Measurements from ENCODE around the gene COL18A1.
"Not testable (repeated sequence)": the region's sequence is repeated elsewhere in the genome, so short reads cannot be mapped to it uniquely, and the experiment has no call there.

Gene COL18A1

GRCh38 chr21:45366931-45367401, 38.0 kb upstream of the COL18A1 start:
- no peak for DNase-seq (ENCODE audit: extremely low read depth in 1 of 2, low read depth in 1 of 2)

DNA sequence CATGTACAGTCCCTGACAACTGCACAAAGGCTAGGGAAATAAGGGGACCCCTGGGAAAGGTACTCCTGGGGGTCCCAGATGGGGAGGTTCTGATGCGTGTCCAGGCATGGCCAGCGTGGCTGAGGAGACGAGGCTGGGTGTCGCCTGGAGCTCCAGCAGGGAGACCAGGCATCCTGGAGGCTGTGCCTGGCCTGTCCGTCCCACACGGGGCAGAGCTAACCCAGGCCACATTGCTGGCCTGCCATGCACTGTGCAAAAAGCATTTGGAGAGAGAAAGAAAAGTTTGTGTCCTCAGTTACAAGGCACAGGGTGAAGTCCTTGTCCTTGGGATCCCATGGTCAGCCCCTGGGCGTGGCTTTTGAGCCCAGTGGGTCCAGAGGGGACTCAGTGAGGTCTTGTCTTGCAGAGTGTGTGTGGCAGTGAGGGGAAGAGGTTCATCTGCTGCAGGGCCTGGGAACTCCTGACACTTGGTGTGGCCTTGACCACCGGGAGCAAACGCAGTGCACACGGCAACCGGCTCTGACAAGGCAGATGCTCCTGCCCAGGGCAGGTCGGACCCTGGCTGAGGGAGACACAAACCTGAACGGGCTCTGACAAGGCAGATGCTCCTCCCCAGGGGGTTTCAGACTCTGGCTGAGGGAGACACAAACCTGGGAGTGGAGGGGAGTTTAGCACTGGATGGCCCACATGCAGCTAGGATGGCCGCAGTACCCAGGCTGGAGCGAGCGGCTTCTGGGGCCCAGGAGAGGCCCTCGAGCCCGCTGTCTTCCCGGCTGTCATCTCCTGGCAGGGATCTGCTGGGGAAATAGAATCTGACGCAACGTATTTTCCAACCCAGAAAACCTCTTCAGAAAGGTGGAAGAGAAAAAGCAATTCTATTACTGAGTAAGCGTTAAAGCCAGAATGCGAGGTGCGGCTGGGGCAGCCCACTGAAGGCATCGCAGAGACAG, 37.3 kb upstream of the COL18A1 start:
- DNase-seq (ENCODE audit: extremely low read depth in 1 of 2, low read depth in 1 of 2): no peak

- not testable (repeated sequence) for DNase-seq (ENCODE audit: extremely low read depth in 1 of 2, low read depth in 1 of 2)
These were observed 35.9 kb upstream of the COL18A1 start for GRCh38 chr21:45369018-45369417.

DNA sequence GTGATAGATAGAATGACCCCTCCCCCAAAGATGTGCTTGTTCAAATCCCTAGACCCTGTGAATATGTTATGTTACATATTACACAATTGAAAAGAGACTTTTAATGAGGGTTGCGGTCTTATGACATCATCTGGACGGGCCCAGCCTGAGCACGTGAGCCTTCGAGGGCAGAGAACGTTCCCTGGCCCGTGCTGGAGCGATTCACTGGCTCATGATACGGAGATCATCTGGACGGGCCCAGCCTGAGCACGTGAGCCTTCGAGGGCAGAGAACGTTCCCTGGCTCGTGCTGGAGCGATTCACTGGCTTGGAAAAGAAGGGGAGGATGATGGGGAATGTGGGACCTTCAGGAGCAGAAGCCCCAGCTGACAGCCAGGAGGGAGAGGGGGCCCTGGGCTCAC, 34.4 kb upstream of the COL18A1 start:
- no peak for DNase-seq (ENCODE audit: extremely low read depth in 1 of 2, low read depth in 1 of 2)

- DNase-seq (ENCODE audit: extremely low read depth in 1 of 2, low read depth in 1 of 2): no peak
These were observed 33.9 kb upstream of the COL18A1 start for GRCh38 chr21:45371081-45371480.

DNA sequence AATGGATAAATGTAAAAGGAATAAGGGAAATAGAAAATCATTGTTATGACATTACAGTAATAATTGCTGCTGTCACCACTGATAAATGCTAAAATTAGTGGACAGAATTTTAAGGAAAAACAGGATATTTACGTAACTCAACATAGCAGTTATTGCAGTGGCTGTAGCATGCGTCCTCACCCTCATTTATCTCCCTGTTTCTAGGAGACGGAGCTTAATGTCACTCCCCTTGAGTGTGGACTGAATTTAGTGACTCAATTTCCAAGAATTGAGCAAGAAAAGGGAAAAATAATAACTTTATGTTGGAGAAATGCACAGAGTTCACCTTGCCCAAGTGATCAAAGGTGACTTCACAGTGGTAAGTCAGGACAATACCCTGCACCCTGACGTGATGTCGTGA, 33.3 kb upstream of the COL18A1 start:
- DNase-seq (ENCODE audit: extremely low read depth in 1 of 2, low read depth in 1 of 2): no peak

DNA sequence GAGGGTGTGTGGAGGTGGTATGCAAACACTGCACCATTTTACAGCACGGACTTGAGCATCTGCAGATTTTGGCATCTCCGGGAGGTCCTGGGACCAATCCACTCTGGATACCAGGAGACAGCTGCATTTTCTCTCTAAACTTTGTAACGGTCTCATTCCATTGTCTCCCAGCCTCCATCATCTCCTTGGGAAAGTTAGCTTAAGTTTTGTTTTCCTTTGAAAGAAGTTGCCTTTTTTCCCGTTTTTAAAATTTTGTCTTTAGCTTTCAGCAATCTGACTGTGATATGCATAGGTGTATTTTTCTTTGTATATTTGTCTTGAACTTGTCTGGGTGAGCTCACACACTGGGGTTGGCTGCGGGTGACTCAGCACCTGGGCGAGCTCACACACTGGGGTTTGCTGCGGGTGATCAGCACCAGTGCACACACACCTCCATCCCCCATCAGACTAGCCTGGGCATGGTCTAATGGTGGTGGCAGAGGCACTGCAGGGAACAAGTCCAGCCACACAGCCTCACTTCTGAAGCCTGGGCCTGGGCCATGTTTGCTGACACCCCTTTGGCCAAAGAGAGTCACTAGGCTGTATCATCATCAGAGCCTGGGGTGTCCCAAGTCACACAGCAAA, 32.1 kb upstream of the COL18A1 start:
- no peak for DNase-seq (ENCODE audit: extremely low read depth in 1 of 2, low read depth in 1 of 2)

GRCh38 chr21:45373991-45374816, 30.8 kb upstream of the COL18A1 start:
- DNase-seq (ENCODE audit: extremely low read depth in 1 of 2, low read depth in 1 of 2): no peak

GRCh38 chr21:45374826-45375455, 30.0 kb upstream of the COL18A1 start:
- no peak for DNase-seq (ENCODE audit: extremely low read depth in 1 of 2, low read depth in 1 of 2)

GRCh38 chr21:45376459-45377324, 28.3 kb upstream of the COL18A1 start:
- no peak for DNase-seq (ENCODE audit: extremely low read depth in 1 of 2, low read depth in 1 of 2)

DNA sequence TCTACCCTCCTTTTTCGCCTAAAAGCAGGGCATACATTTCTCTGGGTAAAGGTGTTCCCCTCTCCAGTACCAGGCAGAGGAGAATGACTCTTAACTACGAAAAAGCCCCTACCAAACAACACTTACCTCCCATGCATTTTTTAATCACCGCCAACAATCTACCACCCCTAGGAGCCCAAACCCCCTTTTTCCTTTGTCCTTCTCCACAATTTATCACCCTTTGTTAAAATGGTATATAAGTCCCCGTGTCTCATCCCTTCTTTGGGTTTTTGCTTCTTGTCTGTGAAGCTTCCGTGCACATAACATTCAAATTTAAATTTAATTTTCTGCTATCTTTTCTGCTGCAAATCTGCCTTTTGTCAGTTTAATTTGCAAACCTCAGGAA, 27.6 kb upstream of the COL18A1 start:
- no peak for DNase-seq (ENCODE audit: extremely low read depth in 1 of 2, low read depth in 1 of 2)

DNA sequence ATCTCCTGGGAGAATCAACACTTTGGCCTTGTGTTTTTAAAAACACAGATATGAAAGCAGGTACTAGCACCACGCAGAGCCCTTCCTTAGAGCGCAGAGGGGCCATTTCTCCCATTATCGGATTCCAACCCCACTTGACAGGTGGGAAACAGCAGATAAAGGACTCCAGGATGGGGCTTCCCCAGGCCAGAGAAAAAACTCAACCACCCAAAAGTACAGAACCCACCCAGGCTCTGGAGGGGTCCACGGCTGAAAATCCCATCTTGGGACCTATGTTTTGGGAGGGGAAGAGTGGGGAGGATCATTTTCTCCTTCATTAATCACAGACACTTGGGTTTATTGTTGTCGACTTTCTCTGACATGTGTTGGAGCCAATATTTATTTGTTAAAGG, 27.1 kb upstream of the COL18A1 start:
- no peak for DNase-seq (ENCODE audit: extremely low read depth in 1 of 2, low read depth in 1 of 2)

- no peak for DNase-seq (ENCODE audit: extremely low read depth in 1 of 2, low read depth in 1 of 2)
These were observed 26.6 kb upstream of the COL18A1 start for GRCh38 chr21:45378258-45378966.

GRCh38 chr21:45379171-45379900, 25.6 kb upstream of the COL18A1 start:
- no peak for DNase-seq (ENCODE audit: extremely low read depth in 1 of 2, low read depth in 1 of 2)

DNA sequence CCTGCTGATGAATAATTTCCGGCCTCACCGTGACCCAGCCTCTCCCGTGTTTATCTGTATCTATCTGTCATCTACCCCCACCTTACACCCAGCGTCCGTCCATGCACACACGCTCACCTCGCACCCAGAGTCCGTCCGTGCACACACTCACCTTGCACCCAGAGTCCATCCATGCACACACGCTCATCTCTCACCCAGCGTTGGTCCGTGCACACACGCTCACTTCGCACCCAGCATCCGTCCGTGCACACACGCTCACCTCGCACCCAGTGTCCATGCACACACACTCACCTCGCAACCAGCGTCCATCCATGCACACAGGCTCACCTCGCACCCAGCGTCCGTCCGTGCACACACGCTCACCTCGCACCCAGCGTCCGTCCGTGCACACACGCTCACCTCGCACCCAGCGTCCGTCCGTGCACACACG, 25.0 kb upstream of the COL18A1 start:
- no peak for DNase-seq (ENCODE audit: extremely low read depth in 1 of 2, low read depth in 1 of 2)

- DNase-seq (ENCODE audit: extremely low read depth in 1 of 2, low read depth in 1 of 2): no peak
These were observed 24.4 kb upstream of the COL18A1 start for GRCh38 chr21:45380566-45380965.

DNA sequence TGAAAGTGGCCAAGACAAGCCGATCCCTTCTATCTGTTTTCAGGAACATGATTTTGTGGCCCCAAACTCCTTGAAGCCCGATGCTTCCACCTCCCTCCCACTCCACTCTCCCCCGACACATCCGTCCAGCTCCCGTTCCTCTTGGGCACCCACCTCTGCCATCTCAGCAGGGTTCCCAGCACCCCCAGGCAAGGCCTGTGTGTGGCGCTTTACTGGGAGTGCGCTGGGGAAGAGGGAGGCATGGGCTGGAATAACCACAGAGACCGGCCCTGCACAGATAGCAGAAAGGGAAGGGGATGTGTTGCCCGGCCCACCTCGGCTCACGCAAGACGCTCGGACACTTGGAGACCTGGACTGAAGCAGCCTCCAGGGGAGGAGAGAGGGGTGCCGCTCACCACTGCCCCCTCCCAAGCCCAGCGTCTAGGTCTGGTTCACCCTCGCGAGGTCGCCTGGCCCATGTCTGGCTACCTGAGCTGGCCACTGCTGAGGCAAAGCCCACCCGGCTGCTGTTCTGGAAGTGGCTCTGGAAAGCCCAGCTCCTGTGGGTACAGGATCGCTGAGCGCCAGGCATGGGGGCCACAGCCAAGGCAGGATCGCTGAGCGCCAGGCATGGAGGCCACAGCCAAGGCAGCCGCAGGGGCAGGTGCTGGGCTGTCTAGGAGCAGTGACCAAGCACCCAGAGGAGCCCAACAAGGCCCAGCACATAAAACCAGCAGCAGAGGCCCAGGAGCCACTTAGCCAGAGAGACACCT, 23.8 kb upstream of the COL18A1 start:
- DNase-seq (ENCODE audit: extremely low read depth in 1 of 2, low read depth in 1 of 2): no peak

Measured in stimulated activated CD8-positive, alpha-beta memory T cell treated with anti-CD3 and anti-CD28 coated beads, Interleukin-7, amount 100 ng/mL, for 48 hours (primary cell).